ENCODE results near the gene IL13. TPM values are rescaled to one million over a fixed set of nuclear protein-coding genes. Genes with fewer than 3 reads are reported as not detected.
"Not testable (repeated sequence)": the region's sequence is repeated elsewhere in the genome, so short reads cannot be mapped to it uniquely, and the experiment has no call there.

The IL13 gene
- total RNA-seq, 1 experiment from 2014 or later = not detected

GRCh38 chr5:132628814-132629213 is 29.2 kb upstream of the IL13 start:
- H3K36me3 Mint-ChIP-seq (ENCODE audit: insufficient read depth, unreplicated experiment) = peaks cover 61% of the 10 kb centered on the region
- no TSS peak for BruUV-seq (replicated peaks)
- no peak for TF ChIP-seq CTCF (IDR thresholded peaks at IDR 0.05; ENCODE audit: insufficient read depth in 1 of 2, low read depth in 1 of 2, low read length in 1 of 2, severe bottlenecking in 1 of 2, unreplicated experiment in 1 of 2)
- no peak overlapping the region for H3K4me3 ChIP-seq (ENCODE audit: low read depth, low read length)
- no peaks in the 10 kb centered on the region for H3K9me3 Mint-ChIP-seq (ENCODE audit: unreplicated experiment)
- no peaks in the 10 kb centered on the region for H3K27me3 ChIP-seq (replicated peaks; ENCODE audit: control insufficient read depth, insufficient read depth, low read length)
- no peak overlapping the region for H3K4me3 Mint-ChIP-seq (ENCODE audit: unreplicated experiment)
- intact Hi-C loops (cut with micrococcal nuclease; ENCODE audit: unreplicated experiment) = no loop called here
- H3K27me3 Mint-ChIP-seq (ENCODE audit: insufficient read depth, unreplicated experiment) = no peaks in the 10 kb centered on the region
- no peaks in the 10 kb centered on the region for H3K4me1 ChIP-seq
- peaks cover 2% of the 10 kb centered on the region for H3K36me3 ChIP-seq (ENCODE audit: control insufficient read depth, insufficient read depth, low read length)
- H3K9me3 ChIP-seq = no peaks in the 10 kb centered on the region
- DNase-seq = no peak
- CTCF ChIA-PET = no interaction called here
- no peaks in the 10 kb centered on the region for H3K4me1 Mint-ChIP-seq (ENCODE audit: low read depth, unreplicated experiment)
- H3K27ac Mint-ChIP-seq (ENCODE audit: unreplicated experiment) = no peak overlapping the region
- POLR2A ChIA-PET = no interaction called here

GRCh38 chr5:132629230-132629944 is 28.6 kb upstream of the IL13 start:
- H3K27me3 Mint-ChIP-seq (ENCODE audit: insufficient read depth, unreplicated experiment) = no peaks in the 10 kb centered on the region
- Histone ChIP-seq H3K4me1 (no peaks in the 10 kb centered on the region), H3K36me3 (ENCODE audit: control insufficient read depth, insufficient read depth, low read length) (peaks cover 2% of the 10 kb centered on the region), H3K27me3 (replicated peaks; ENCODE audit: control insufficient read depth, insufficient read depth, low read length) (no peaks in the 10 kb centered on the region), H3K4me3 (ENCODE audit: low read depth, low read length) (no peak overlapping the region), H3K9me3 (no peaks in the 10 kb centered on the region)
- intact Hi-C loops (cut with micrococcal nuclease; ENCODE audit: unreplicated experiment) = no loop called here
- ChIA-PET POLR2A (no interaction called here), CTCF (no interaction called here)
- H3K27ac Mint-ChIP-seq (ENCODE audit: unreplicated experiment) = no peak overlapping the region
- peaks cover 57% of the 10 kb centered on the region for H3K36me3 Mint-ChIP-seq (ENCODE audit: insufficient read depth, unreplicated experiment)
- H3K9me3 Mint-ChIP-seq (ENCODE audit: unreplicated experiment) = no peaks in the 10 kb centered on the region
- H3K4me1 Mint-ChIP-seq (ENCODE audit: low read depth, unreplicated experiment) = no peaks in the 10 kb centered on the region
- DNase-seq = no peak
- no peak overlapping the region for H3K4me3 Mint-ChIP-seq (ENCODE audit: unreplicated experiment)
- no peak for TF ChIP-seq CTCF (IDR thresholded peaks at IDR 0.05; ENCODE audit: insufficient read depth in 1 of 2, low read depth in 1 of 2, low read length in 1 of 2, severe bottlenecking in 1 of 2, unreplicated experiment in 1 of 2)
- BruUV-seq (replicated peaks) = no TSS peak

DNA sequence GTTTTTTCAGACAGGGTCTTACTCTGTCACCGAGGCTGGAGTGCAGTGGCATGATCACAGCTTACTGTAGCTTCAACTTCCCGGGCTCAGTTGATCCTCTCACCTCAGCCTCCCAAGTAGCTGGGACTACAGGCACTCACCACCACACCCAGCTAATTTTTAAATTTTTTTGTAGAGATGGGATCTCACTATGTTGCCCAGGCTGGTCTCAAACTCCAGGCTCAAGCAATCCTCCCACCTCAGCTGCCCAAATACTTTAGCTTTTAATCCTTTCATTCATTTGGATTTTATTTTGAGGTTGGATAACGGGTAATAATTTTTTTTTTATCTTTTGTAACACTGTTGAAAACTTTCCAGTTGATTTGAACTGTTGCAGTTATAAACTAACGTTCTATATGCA is 24.4 kb upstream of the IL13 start:
- H3K27me3 Mint-ChIP-seq (ENCODE audit: insufficient read depth, unreplicated experiment); H3K4me3 Mint-ChIP-seq (ENCODE audit: unreplicated experiment); CTCF ChIA-PET; H3K4me1 ChIP-seq; intact Hi-C loops (cut with micrococcal nuclease; ENCODE audit: unreplicated experiment); H3K27me3 ChIP-seq (replicated peaks; ENCODE audit: control insufficient read depth, insufficient read depth, low read length); H3K4me1 Mint-ChIP-seq (ENCODE audit: low read depth, unreplicated experiment); DNase-seq; H3K4me3 ChIP-seq (ENCODE audit: low read depth, low read length); H3K36me3 ChIP-seq (ENCODE audit: control insufficient read depth, insufficient read depth, low read length); BruUV-seq (replicated peaks); H3K9me3 Mint-ChIP-seq (ENCODE audit: unreplicated experiment); H3K9me3 ChIP-seq; H3K27ac Mint-ChIP-seq (ENCODE audit: unreplicated experiment): not testable (repeated sequence)
- POLR2A ChIA-PET = interaction anchor here (0.6 kb wide), 1 partner anchor 14 kb away, joined by 3 read pairs; no protein-coding TSS in a partner anchor
- H3K36me3 Mint-ChIP-seq (ENCODE audit: insufficient read depth, unreplicated experiment) = peaks cover 64% of the 10 kb centered on the region

Data from Caco-2 (cell line).